ENCODE data around the gene EPHX1.

GRCh38 chr1:225881959-225882693, 72.2 kb downstream of the EPHX1 start, which contains the start of gene TMEM63A:
- TF ChIP-seq CTCF (IDR thresholded peaks at IDR 0.05; ENCODE audit: low read depth, low read length) (peak; percentile 38), EZH2phosphoT487 (IDR thresholded peaks at IDR 0.05; ENCODE audit: low read depth) (no peak)

Measured in OCI-LY3 (cell line).